ENCODE measurements around the gene AKIRIN2. TPM values are rescaled to one million over a fixed set of nuclear protein-coding genes. Genes with fewer than 3 reads are reported as not detected.

The AKIRIN2 gene
- total and polyA plus RNA-seq, 9 of the 15 experiments (the other 6 are each of a cell fraction or from before 2014, with no cell fraction given): 5.8 to 63.9 (median 28.1) TPM

DNA sequence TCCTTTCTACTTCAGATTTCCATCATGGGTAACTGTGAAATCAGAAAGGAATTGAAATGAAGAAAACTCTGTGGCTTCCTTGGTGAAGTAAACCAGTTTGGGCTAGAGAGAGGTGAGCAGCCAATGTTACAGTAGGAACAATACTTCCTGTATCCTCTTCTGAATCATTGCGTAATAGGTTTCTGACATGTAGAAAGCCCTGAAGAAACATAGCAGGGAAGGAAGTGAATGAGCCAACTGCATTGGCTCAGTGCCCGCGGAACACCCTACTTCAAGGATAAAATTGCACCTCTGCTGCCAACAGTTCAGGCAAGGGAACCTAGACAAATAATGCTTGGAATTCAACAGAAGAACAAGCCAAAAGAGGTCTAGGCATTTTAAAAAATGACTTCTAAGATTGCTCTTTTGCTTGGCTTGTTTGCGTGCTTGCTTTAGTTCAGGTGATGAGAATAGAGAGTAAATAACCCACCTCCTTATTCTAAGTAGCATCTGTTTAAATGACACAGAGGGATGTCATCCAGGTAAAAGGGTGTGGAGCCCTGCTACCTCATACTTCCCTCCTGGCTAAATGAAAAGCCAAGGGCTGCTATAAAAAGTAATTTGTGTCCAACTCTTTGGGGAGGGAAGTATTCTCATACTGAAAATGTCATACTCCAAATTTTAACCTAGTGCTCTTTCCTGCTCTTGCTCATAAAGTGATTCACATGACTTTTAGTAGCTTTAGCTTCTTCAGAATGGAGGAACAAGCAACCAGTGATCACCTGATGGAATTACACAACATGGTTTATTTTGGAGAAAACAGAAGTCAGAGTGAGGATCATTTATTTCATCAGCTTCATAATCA, 30.0 kb upstream of the AKIRIN2 start:
- intact Hi-C loops (cut with micrococcal nuclease): no loop called here
- H3K36me3 ChIP-seq (ENCODE audit: control insufficient read depth, insufficient read depth, low read length): no peaks in the 10 kb centered on the region
- H3K27me3 ChIP-seq (ENCODE audit: control insufficient read depth in 2 of 2, insufficient read depth in 2 of 2, low read length in 2 of 2): no peaks in the 10 kb centered on the region
- no peaks in the 10 kb centered on the region for H3K9me3 ChIP-seq (replicated peaks; ENCODE audit: control insufficient read depth, insufficient read depth, low read depth, low read length)
- FAIRE-seq (peak; percentile 88), ATAC-seq (peak; percentile 82), DNase-seq (ENCODE audit: extremely low read depth in 1 of 4, low spot score in 3 of 4) (peak in 2 of 4 experiments; percentile 51 to 71)
- peak overlapping the region; percentile 9; the same call in 1 of the 3 replicates for H3K27ac ChIP-seq (ENCODE audit: extremely low read depth, low read depth, low read length)
- no peaks in the 10 kb centered on the region for H3K9me1 ChIP-seq (ENCODE audit: control insufficient read depth, insufficient read depth, low read length)
- peak overlapping the region; percentile 51 for H2AFZ ChIP-seq (ENCODE audit: low read depth, low read length)
- H3K4me3 ChIP-seq: no peak overlapping the region
- H4K20me1 ChIP-seq (replicated peaks; ENCODE audit: control insufficient read depth, insufficient read depth, low read length): no peaks in the 10 kb centered on the region
- POLR2A ChIA-PET: interaction anchor here (0.9 to 1.5 kb wide), 2 partner anchors 8 to 15 kb away, joined by 5 to 7 read pairs; no protein-coding TSS in a partner anchor
- no peaks in the 10 kb centered on the region for H3K79me2 ChIP-seq (ENCODE audit: control insufficient read depth, insufficient read depth, low read length)
- peaks cover 0 to 19% of the 10 kb centered on the region in 2 experiments; a peak in 2 of 5 replicates for H3K4me1 ChIP-seq (replicated peaks in 1 of 2; ENCODE audit: control insufficient read depth in 2 of 2, insufficient read depth in 2 of 2, low read length in 2 of 2)
- BruUV-seq (replicated peaks): no TSS peak
- WGBS (ENCODE audit: insufficient coverage, low coverage, missing lambda C conversion rate): 15% methylated on average over 4 of the region's 4 CpGs
- H3K4me2 ChIP-seq (ENCODE audit: insufficient read depth, low read length): no peak overlapping the region; the same call in 1 of the 2 replicates
- in situ Hi-C loops (cut with MboI): no loop called here
- H3K9ac ChIP-seq (ENCODE audit: insufficient read depth in 1 of 2, low read depth in 2 of 2, low read length in 2 of 2): no peak overlapping the region; a peak in 1 of 4 replicates
- CTCF ChIA-PET (ENCODE audit: low intra/inter-chr PET ratio): no interaction called here
- TF ChIP-seq, protein P1, sequence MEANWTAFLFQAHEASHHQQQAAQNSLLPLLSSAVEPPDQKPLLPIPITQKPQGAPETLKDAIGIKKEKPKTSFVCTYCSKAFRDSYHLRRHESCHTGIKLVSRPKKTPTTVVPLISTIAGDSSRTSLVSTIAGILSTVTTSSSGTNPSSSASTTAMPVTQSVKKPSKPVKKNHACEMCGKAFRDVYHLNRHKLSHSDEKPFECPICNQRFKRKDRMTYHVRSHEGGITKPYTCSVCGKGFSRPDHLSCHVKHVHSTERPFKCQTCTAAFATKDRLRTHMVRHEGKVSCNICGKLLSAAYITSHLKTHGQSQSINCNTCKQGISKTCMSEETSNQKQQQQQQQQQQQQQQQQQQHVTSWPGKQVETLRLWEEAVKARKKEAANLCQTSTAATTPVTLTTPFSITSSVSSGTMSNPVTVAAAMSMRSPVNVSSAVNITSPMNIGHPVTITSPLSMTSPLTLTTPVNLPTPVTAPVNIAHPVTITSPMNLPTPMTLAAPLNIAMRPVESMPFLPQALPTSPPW (CRISPR knock-in tag; IDR thresholded peaks at IDR 0.05): no peak
- no peak for TF ChIP-seq FUS (optimal IDR thresholded peaks at IDR 0.05; ENCODE audit: low read depth, low read length)
- TF ChIP-seq GTF2E2 (tag; IDR thresholded peaks at IDR 0.05): peak; percentile 55; the same call in 1 of the 2 replicates
- TF ChIP-seq CEBPG (CRISPR knock-in tag; IDR thresholded peaks at IDR 0.05): peak; percentile 96
- peak; percentile 99 to 100 for TF ChIP-seq CEBPG (tag; conservative IDR thresholded peaks at IDR 0.05 in 1 of 2, IDR thresholded peaks at IDR 0.05 in 1 of 2)
- peak; percentile 42; the same call in 1 of the 2 replicates for TF ChIP-seq FOSL1 (tag; conservative IDR thresholded peaks at IDR 0.05)
- TF ChIP-seq SP2 (IDR thresholded peaks at IDR 0.05; ENCODE audit: extremely low read depth, low read depth, low read length, poor library complexity, severe bottlenecking): no peak
- no peak for TF ChIP-seq SRSF9 (IDR thresholded peaks at IDR 0.05; ENCODE audit: borderline replicate concordance, low read depth, low read length)
- no peak for TF ChIP-seq POLR3G (IDR thresholded peaks at IDR 0.05; ENCODE audit: extremely low read depth, insufficient read length, insufficient replicate concordance)
- peak; percentile 91 for TF ChIP-seq NFIC (IDR thresholded peaks at IDR 0.05)
- TF ChIP-seq, protein P2, sequence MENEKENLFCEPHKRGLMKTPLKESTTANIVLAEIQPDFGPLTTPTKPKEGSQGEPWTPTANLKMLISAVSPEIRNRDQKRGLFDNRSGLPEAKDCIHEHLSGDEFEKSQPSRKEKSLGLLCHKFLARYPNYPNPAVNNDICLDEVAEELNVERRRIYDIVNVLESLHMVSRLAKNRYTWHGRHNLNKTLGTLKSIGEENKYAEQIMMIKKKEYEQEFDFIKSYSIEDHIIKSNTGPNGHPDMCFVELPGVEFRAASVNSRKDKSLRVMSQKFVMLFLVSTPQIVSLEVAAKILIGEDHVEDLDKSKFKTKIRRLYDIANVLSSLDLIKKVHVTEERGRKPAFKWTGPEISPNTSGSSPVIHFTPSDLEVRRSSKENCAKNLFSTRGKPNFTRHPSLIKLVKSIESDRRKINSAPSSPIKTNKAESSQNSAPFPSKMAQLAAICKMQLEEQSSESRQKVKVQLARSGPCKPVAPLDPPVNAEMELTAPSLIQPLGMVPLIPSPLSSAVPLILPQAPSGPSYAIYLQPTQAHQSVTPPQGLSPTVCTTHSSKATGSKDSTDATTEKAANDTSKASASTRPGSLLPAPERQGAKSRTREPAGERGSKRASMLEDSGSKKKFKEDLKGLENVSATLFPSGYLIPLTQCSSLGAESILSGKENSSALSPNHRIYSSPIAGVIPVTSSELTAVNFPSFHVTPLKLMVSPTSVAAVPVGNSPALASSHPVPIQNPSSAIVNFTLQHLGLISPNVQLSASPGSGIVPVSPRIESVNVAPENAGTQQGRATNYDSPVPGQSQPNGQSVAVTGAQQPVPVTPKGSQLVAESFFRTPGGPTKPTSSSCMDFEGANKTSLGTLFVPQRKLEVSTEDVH (IDR thresholded peaks at IDR 0.05; ENCODE audit: low read depth, partially characterized antibody): no peak
- peak in 1 of 2 experiments; percentile 61; a peak in 2 of 4 replicates for TF ChIP-seq FOXK2 (conservative IDR thresholded peaks at IDR 0.05 in 1 of 2, IDR thresholded peaks at IDR 0.05 in 1 of 2; ENCODE audit: low read depth in 2 of 2)
- peak in 1 of 2 experiments; percentile 22; a peak in 1 of 4 replicates for TF ChIP-seq RCOR1 (IDR thresholded peaks at IDR 0.05; ENCODE audit: borderline replicate concordance in 1 of 2, low read depth in 2 of 2, low read length in 2 of 2)
- TF ChIP-seq CTBP1 (IDR thresholded peaks at IDR 0.05; ENCODE audit: borderline replicate concordance): peak; percentile 44; the same call in 1 of the 2 replicates
- peak; percentile 44; the same call in 1 of the 2 replicates for TF ChIP-seq ZEB2 (IDR thresholded peaks at IDR 0.05)
- TF ChIP-seq, protein P3, sequence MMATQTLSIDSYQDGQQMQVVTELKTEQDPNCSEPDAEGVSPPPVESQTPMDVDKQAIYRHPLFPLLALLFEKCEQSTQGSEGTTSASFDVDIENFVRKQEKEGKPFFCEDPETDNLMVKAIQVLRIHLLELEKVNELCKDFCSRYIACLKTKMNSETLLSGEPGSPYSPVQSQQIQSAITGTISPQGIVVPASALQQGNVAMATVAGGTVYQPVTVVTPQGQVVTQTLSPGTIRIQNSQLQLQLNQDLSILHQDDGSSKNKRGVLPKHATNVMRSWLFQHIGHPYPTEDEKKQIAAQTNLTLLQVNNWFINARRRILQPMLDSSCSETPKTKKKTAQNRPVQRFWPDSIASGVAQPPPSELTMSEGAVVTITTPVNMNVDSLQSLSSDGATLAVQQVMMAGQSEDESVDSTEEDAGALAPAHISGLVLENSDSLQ (IDR thresholded peaks at IDR 0.05): 0 out of 2 replicates have a peak, but pooled peaks have one; percentile 41
